ENCODE results near the gene ELL. TPM values are rescaled to one million over a fixed set of nuclear protein-coding genes. Genes with fewer than 3 reads are reported as not detected.

Gene ELL
- total RNA-seq, 1 experiment from 2014 or later, result 18.6 TPM

GRCh38 chr19:18542941-18543813 lies 21.3 kb upstream of the ELL start, which contains the start of gene FKBP8:
FKBP8 (minus strand) TSS chr19:18543573; CDS start chr19:18541970, 1,603 bp downstream.
- in situ Hi-C loops (cut with HindIII; ENCODE audit: low pct_unique_long_range_greater_than_20kb, low sequenced_read_pairs), result no loop called here
- POLR2A ChIA-PET, result no interaction called here
- BruUV-seq (replicated peaks), result no TSS peak

More at GRCh38 chr19:18542941-18543813, 21.3 kb upstream of the ELL start, which contains the start of gene FKBP8:
- Histone ChIP-seq H3K4me1 (ENCODE audit: control insufficient read depth, insufficient read depth, low read length) (peaks cover 11% of the 10 kb centered on the region; the same call in 1 of the 2 replicates), H3K36me3 (ENCODE audit: control insufficient read depth, insufficient read depth, low read length) (peaks cover 2% of the 10 kb centered on the region), H3K4me3 (ENCODE audit: low read depth in 2 of 2, low read length in 2 of 2) (peak within 1 kb of the TSS; percentile 52 to 55), H3K27me3 (ENCODE audit: control insufficient read depth, insufficient read depth, low read length) (no peaks in the 10 kb centered on the region), H3K9me3 (ENCODE audit: control insufficient read depth, insufficient read depth, low read depth, low read length) (no peaks in the 10 kb centered on the region), H3K27ac (ENCODE audit: low read length) (peak within 1 kb of the TSS; percentile 77)
- ATAC-seq (peak; percentile 99), DNase-seq (ENCODE audit: low read depth, low spot score) (no peak)
- intact Hi-C loops (cut with micrococcal nuclease; ENCODE audit: unreplicated experiment), result no loop called here
- no peak for TF ChIP-seq REST (IDR thresholded peaks at IDR 0.05; ENCODE audit: insufficient read depth in 1 of 2, low read depth in 2 of 2, low read length in 1 of 2)
- no peak for TF ChIP-seq CTCF (IDR thresholded peaks at IDR 0.05)
- TF ChIP-seq POLR2AphosphoS5 (IDR thresholded peaks at IDR 0.05; ENCODE audit: low read depth, low read length), result no peak
- TF ChIP-seq SIN3A (IDR thresholded peaks at IDR 0.05; ENCODE audit: borderline replicate concordance, insufficient read depth, low read depth, low read length), result no peak
- no peak for TF ChIP-seq TCF7L2 (IDR thresholded peaks at IDR 0.05; ENCODE audit: low read depth, low read length)
- CTCF ChIA-PET, result no interaction called here
